Activated CD4-positive, alpha-beta memory T cell treated with anti-CD3 and anti-CD28 coated beads, Interleukin-2, amount 10 ng/mL, durations not matched to agents 7 days and 5 days (primary cell): ENCODE data around the gene PAX2. TPM values are rescaled to one million over a fixed set of nuclear protein-coding genes. Genes with fewer than 3 reads are reported as not detected.

Source experiments
- CTCF ChIA-PET: fragments of 350-600 bp; sonication (Branson Sonifier 250); formaldehyde crosslinking; loops from one replicate; lab custom pipeline; 2021; ENCODE audit warnings: antibody characterized with exemption, inconsistent platforms; lab: Charles Lee
- POLR2A ChIA-PET: fragments of 350-600 bp; sonication (Branson Sonifier 250); formaldehyde crosslinking; loops from one replicate; lab custom pipeline; 2021; ENCODE audit warnings: antibody characterized with exemption; lab: Charles Lee
- DNase-seq: peaks from one replicate; pipeline ENCODE4 v3.0.0-alpha.2; 2020
- H3K27ac Mint-ChIP-seq: one replicate; pipeline ENCODE4 v1.8.0; 2021; ENCODE audit warnings: mild to moderate bottlenecking, mixed read lengths
- H3K27me3 Mint-ChIP-seq: one replicate; pipeline ENCODE4 v1.8.0; 2021; ENCODE audit warnings: mixed read lengths
- H3K36me3 Mint-ChIP-seq: one replicate; pipeline ENCODE4 v1.8.0; 2021; ENCODE audit warnings: low read depth, mixed read lengths
- H3K4me1 Mint-ChIP-seq: one replicate; pipeline ENCODE4 v1.8.0; 2021; ENCODE audit warnings: mixed read lengths
- H3K4me3 Mint-ChIP-seq: one replicate; pipeline ENCODE4 v1.8.0; 2021; ENCODE audit warnings: mild to moderate bottlenecking, mixed read lengths
- H3K9me3 Mint-ChIP-seq: one replicate; pipeline ENCODE4 v1.8.0; 2021; ENCODE audit warnings: mixed read lengths
- total RNA-seq, 2 experiments: library from RNA; stranded (reverse); gene quantifications; one replicate each; pipeline ENCODE4 v1.2.3, GENCODE V29; 2021

PAX2 gene
- total RNA-seq, 2 experiments from 2014 or later = not detected

DNA sequence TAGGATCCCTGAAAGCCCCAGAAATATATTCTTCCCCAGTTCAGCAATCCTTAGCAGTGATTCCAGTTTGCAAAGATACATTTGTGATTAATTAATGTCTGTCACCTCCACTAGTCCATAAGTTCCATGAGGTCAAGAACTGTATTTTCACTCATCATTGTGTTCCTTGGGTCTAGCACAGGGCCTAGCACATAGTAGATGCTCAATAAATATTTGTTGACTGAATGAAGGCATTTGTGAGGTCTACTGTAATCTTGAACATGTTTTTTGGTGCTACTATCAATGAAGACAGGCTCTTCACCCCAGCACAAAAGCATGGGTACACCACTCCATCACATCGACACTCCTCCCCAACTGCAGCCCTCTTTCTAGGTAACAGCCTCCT, 30.8 kb upstream of the PAX2 start:
- H3K4me3 Mint-ChIP-seq = no peak overlapping the region
- H3K27me3 Mint-ChIP-seq = peaks cover 84% of the 10 kb centered on the region
- H3K9me3 Mint-ChIP-seq = no peaks in the 10 kb centered on the region
- no peak overlapping the region for H3K27ac Mint-ChIP-seq
- ChIA-PET CTCF (no interaction called here), POLR2A (no interaction called here)
- H3K4me1 Mint-ChIP-seq = peaks cover 4% of the 10 kb centered on the region
- DNase-seq = no peak
- H3K36me3 Mint-ChIP-seq = peaks cover 5% of the 10 kb centered on the region

DNA sequence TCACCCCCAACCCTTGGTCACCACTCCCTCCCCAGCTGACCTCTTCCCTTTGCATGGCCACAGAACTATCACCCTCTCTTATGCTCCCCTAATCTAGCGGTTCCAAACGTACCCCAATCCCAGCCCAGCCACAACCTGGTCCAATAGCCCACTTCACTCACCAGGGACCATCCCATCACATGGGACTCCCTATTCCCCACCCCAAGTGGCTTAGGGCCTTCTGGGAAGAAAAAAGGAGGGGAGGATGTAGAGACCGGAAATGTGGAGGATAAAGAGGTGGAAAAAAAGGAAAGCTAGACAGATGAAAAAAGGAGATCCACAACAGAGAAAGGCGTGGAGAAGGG, 30.3 kb upstream of the PAX2 start:
- Mint-ChIP-seq H3K9me3 (no peaks in the 10 kb centered on the region), H3K4me1 (peaks cover 4% of the 10 kb centered on the region), H3K27ac (no peak overlapping the region), H3K4me3 (peak overlapping the region; percentile 10), H3K36me3 (peaks cover 5% of the 10 kb centered on the region), H3K27me3 (peaks cover 87% of the 10 kb centered on the region)
- DNase-seq = no peak
- ChIA-PET POLR2A (no interaction called here), CTCF (no interaction called here)

- H3K4me3 Mint-ChIP-seq = peak overlapping the region; percentile 10
- peaks cover 88% of the 10 kb centered on the region for H3K27me3 Mint-ChIP-seq
- H3K9me3 Mint-ChIP-seq = no peaks in the 10 kb centered on the region
- no peak overlapping the region for H3K27ac Mint-ChIP-seq
- peaks cover 5% of the 10 kb centered on the region for H3K36me3 Mint-ChIP-seq
- CTCF ChIA-PET = no interaction called here
- no peak for DNase-seq
- peaks cover 4% of the 10 kb centered on the region for H3K4me1 Mint-ChIP-seq
- POLR2A ChIA-PET = no interaction called here
Measured at GRCh38 chr10:100715445-100716385, 29.7 kb upstream of the PAX2 start.

- Mint-ChIP-seq H3K4me3 (no peak overlapping the region), H3K36me3 (peaks cover 5% of the 10 kb centered on the region), H3K27me3 (peaks cover 85% of the 10 kb centered on the region), H3K4me1 (peaks cover 4% of the 10 kb centered on the region), H3K27ac (no peak overlapping the region), H3K9me3 (no peaks in the 10 kb centered on the region)
- no peak for DNase-seq
- CTCF ChIA-PET = no interaction called here
- POLR2A ChIA-PET = no interaction called here
Measured at GRCh38 chr10:100717166-100717565, 28.2 kb upstream of the PAX2 start.

- CTCF ChIA-PET = no interaction called here
Measured at GRCh38 chr10:100718197-100718742, 27.1 kb upstream of the PAX2 start.

GRCh38 chr10:100723180-100723579, 22.2 kb upstream of the PAX2 start:
- ChIA-PET POLR2A (no interaction called here), CTCF (interaction anchor here (1.5 kb wide), 1 partner anchor 419 kb away, joined by 3 read pairs; no protein-coding TSS in a partner anchor)
- no peak overlapping the region for H3K27ac Mint-ChIP-seq
- H3K4me3 Mint-ChIP-seq = no peak overlapping the region
- H3K27me3 Mint-ChIP-seq = peaks cover 82% of the 10 kb centered on the region
- no peaks in the 10 kb centered on the region for H3K36me3 Mint-ChIP-seq
- peaks cover 2% of the 10 kb centered on the region for H3K4me1 Mint-ChIP-seq
- no peaks in the 10 kb centered on the region for H3K9me3 Mint-ChIP-seq
- DNase-seq = no peak

More at GRCh38 chr10:100718197-100718742, 27.1 kb upstream of the PAX2 start:
- POLR2A ChIA-PET = no interaction called here
- Mint-ChIP-seq H3K27ac (no peak overlapping the region), H3K36me3 (peaks cover 5% of the 10 kb centered on the region), H3K27me3 (peaks cover 82% of the 10 kb centered on the region), H3K4me3 (no peak overlapping the region), H3K4me1 (peaks cover 4% of the 10 kb centered on the region), H3K9me3 (no peaks in the 10 kb centered on the region)
- no peak for DNase-seq

- Mint-ChIP-seq H3K4me3 (no peak overlapping the region), H3K4me1 (peaks cover 7% of the 10 kb centered on the region), H3K27ac (no peak overlapping the region), H3K9me3 (no peaks in the 10 kb centered on the region), H3K36me3 (no peaks in the 10 kb centered on the region), H3K27me3 (peaks cover 82% of the 10 kb centered on the region)
- ChIA-PET CTCF (interaction anchor here (1.5 kb wide), 1 partner anchor 418 kb away, joined by 3 read pairs; no protein-coding TSS in a partner anchor), POLR2A (no interaction called here)
- DNase-seq = no peak
Measured at GRCh38 chr10:100723770-100724530, 21.4 kb upstream of the PAX2 start.

- peaks cover 84% of the 10 kb centered on the region for H3K27me3 Mint-ChIP-seq
- H3K4me3 Mint-ChIP-seq = no peak overlapping the region
- no peaks in the 10 kb centered on the region for H3K9me3 Mint-ChIP-seq
- H3K36me3 Mint-ChIP-seq = no peaks in the 10 kb centered on the region
- CTCF ChIA-PET = no interaction called here
- DNase-seq = no peak
- POLR2A ChIA-PET = no interaction called here
- H3K4me1 Mint-ChIP-seq = peaks cover 13% of the 10 kb centered on the region
- no peak overlapping the region for H3K27ac Mint-ChIP-seq
Measured at GRCh38 chr10:100724531-100725027, 20.8 kb upstream of the PAX2 start.

- H3K27ac Mint-ChIP-seq = no peak overlapping the region
- peaks cover 16% of the 10 kb centered on the region for H3K4me1 Mint-ChIP-seq
- H3K4me3 Mint-ChIP-seq = no peak overlapping the region
- DNase-seq = no peak
- POLR2A ChIA-PET = no interaction called here
- CTCF ChIA-PET = no interaction called here
- peaks cover 83% of the 10 kb centered on the region for H3K27me3 Mint-ChIP-seq
- no peaks in the 10 kb centered on the region for H3K9me3 Mint-ChIP-seq
- no peaks in the 10 kb centered on the region for H3K36me3 Mint-ChIP-seq
Measured at GRCh38 chr10:100725071-100725471, 20.3 kb upstream of the PAX2 start.

GRCh38 chr10:100725869-100726426, 19.4 kb upstream of the PAX2 start:
- Mint-ChIP-seq H3K27me3 (peaks cover 83% of the 10 kb centered on the region), H3K36me3 (no peaks in the 10 kb centered on the region), H3K9me3 (no peaks in the 10 kb centered on the region), H3K27ac (no peak overlapping the region), H3K4me3 (no peak overlapping the region), H3K4me1 (peaks cover 23% of the 10 kb centered on the region)
- ChIA-PET POLR2A (no interaction called here), CTCF (no interaction called here)
- DNase-seq = no peak

- no peak overlapping the region for H3K4me3 Mint-ChIP-seq
- DNase-seq = no peak
- no peak overlapping the region for H3K27ac Mint-ChIP-seq
- no peaks in the 10 kb centered on the region for H3K36me3 Mint-ChIP-seq
- CTCF ChIA-PET = interaction anchor here (1.4 to 1.7 kb wide), 2 partner anchors 15 to 17 kb away, joined by 5 to 8 read pairs; no protein-coding TSS in a partner anchor
- peaks cover 34% of the 10 kb centered on the region for H3K4me1 Mint-ChIP-seq
- POLR2A ChIA-PET = no interaction called here
- H3K9me3 Mint-ChIP-seq = no peaks in the 10 kb centered on the region
- H3K27me3 Mint-ChIP-seq = peaks cover 88% of the 10 kb centered on the region
Measured at GRCh38 chr10:100727808-100728207, 17.6 kb upstream of the PAX2 start.

DNA sequence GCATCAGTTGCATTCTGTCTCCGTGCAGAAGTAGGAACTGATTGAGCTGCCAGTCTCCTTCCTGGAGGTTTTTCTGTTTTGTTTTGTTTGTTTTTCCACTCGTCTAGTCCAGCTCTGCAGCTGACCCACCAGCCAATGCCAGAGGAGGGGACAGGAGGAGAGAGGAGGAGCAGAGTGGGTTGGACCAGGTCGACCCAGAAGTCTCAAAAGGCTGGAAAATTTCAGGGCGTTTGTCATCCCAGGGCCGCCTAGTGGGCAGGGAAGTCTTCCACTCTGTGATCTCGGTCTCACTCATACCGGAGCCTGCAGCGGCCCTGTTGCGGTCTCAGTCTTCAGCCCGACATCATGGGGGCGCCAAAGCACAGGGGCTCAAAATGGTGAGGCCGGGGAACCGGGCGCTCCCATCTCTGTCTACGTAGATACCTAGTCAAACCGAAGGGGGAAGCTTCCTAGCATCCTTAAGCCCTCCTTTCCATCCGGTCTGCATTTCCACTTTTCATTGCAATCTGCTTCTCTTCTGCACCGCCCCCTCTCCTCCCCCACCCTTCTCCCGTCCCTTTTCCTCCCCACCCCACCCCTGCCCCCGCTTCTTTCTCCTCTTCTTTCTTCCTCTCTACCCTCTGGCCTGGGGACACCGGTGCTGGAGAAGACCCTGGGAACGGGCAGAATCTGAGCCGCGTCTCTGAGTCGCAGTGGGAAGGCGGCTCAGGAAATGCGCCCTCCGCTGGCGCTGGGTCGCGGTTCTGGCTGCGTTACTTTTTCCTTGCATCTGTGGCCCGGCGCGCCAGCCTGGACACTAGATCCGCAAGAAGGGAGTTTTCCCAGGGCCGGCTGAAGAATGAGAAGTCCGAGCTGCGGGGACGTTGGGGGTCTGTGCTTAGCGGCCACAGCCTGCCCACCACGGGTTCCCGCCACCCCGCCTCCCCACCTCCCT, 16.2 kb upstream of the PAX2 start:
- no peak overlapping the region for H3K27ac Mint-ChIP-seq
- H3K27me3 Mint-ChIP-seq = peaks cover 88% of the 10 kb centered on the region
- POLR2A ChIA-PET = no interaction called here
- DNase-seq = peak; percentile 37
- H3K9me3 Mint-ChIP-seq = no peaks in the 10 kb centered on the region
- no peak overlapping the region for H3K4me3 Mint-ChIP-seq
- CTCF ChIA-PET = interaction anchor here (1.4 to 1.7 kb wide), 2 partner anchors 14 to 15 kb away, joined by 5 to 8 read pairs; no protein-coding TSS in a partner anchor
- no peaks in the 10 kb centered on the region for H3K36me3 Mint-ChIP-seq
- H3K4me1 Mint-ChIP-seq = peaks cover 33% of the 10 kb centered on the region
